Activated B cell treated with CpG ODN at 0.5 μM for 24 hours (primary cell): ENCODE data around the gene DCHS2. TPM values are rescaled to one million over a fixed set of nuclear protein-coding genes. Genes with fewer than 3 reads are reported as not detected.

ENCODE experiments used
- ATAC-seq: fragments of 200-7000 bp; cut with Tn5 transposase; one replicate; pipeline ENCODE4 v1.10.0; 2021; ENCODE audit warnings: low read depth, mild to moderate bottlenecking, moderate library complexity
- CTCF ChIA-PET: fragments of 350-600 bp; sonication (Branson Sonifier 250); formaldehyde crosslinking; loops from one replicate; lab custom pipeline; 2021; ENCODE audit warnings: antibody characterized with exemption; lab: Charles Lee
- POLR2A ChIA-PET: fragments of 350-600 bp; sonication (Branson Sonifier 250); formaldehyde crosslinking; loops from one replicate; lab custom pipeline; 2021; ENCODE audit warnings: antibody characterized with exemption; lab: Charles Lee
- DNase-seq: peaks from one replicate; pipeline ENCODE4 v3.0.0; 2022
- H3K27ac Mint-ChIP-seq: one replicate; pipeline ENCODE4 v1.8.0; 2020; ENCODE audit warnings: mixed read lengths
- H3K27me3 Mint-ChIP-seq: one replicate; pipeline ENCODE4 v1.8.0; 2021; ENCODE audit warnings: mixed read lengths
- H3K36me3 Mint-ChIP-seq: one replicate; pipeline ENCODE4 v1.8.0; 2021; ENCODE audit warnings: low read depth, mixed read lengths
- H3K4me1 Mint-ChIP-seq: one replicate; pipeline ENCODE4 v1.8.0; 2021; ENCODE audit warnings: mixed read lengths
- H3K4me3 Mint-ChIP-seq: one replicate; pipeline ENCODE4 v1.8.0; 2020; ENCODE audit warnings: mild to moderate bottlenecking, mixed read lengths
- H3K9me3 Mint-ChIP-seq: one replicate; pipeline ENCODE4 v1.8.0; 2020; ENCODE audit warnings: mixed read lengths
- intact Hi-C: fragments of 100-400 bp; cut with micrococcal nuclease; formaldehyde crosslinking; loops from one replicate; pipeline ENCODE4 v1.15.1; 2024
- total RNA-seq: library from RNA; stranded (reverse); gene quantifications from 2 replicates; pipeline ENCODE4 v1.2.3, GENCODE V29; 2022
- TF ChIP-seq, protein P1 (sequence below): fragments of 200-600 bp; IDR thresholded peaks from one replicate; pipeline ENCODE4 v1.8.0; 2022; ENCODE audit warnings: antibody characterized with exemption, mild to moderate bottlenecking

Gene DCHS2
- total RNA-seq, 1 donor from 2014 or later = 0.13 TPM

DNA sequence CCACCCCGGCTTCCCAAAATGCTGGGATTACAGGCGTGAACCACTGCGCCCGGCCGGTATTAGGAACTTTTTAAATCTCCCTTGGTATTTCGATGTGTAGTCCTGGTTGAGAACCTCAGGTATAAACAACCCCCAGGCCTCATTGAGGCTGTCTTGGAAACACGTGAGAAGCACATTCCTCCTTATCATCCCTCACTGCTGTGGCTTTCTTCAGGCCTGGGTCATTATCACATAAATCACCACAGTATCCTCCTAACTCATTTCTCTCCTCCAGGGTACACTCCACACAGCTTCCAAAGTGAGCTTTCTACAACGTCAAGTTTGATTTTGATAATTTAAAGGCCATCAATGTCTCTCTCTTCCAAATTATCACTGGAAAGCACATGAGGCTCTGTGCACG lies 198.2 kb downstream of the DCHS2 start:
- POLR2A ChIA-PET = no interaction called here
- Mint-ChIP-seq H3K27ac (no peak overlapping the region), H3K9me3 (no peaks in the 10 kb centered on the region), H3K4me1 (no peaks in the 10 kb centered on the region), H3K4me3 (no peak overlapping the region), H3K36me3 (no peaks in the 10 kb centered on the region), H3K27me3 (peaks cover 8% of the 10 kb centered on the region)
- CTCF ChIA-PET = no interaction called here
- intact Hi-C loops = no loop called here
- TF ChIP-seq, protein P1, sequence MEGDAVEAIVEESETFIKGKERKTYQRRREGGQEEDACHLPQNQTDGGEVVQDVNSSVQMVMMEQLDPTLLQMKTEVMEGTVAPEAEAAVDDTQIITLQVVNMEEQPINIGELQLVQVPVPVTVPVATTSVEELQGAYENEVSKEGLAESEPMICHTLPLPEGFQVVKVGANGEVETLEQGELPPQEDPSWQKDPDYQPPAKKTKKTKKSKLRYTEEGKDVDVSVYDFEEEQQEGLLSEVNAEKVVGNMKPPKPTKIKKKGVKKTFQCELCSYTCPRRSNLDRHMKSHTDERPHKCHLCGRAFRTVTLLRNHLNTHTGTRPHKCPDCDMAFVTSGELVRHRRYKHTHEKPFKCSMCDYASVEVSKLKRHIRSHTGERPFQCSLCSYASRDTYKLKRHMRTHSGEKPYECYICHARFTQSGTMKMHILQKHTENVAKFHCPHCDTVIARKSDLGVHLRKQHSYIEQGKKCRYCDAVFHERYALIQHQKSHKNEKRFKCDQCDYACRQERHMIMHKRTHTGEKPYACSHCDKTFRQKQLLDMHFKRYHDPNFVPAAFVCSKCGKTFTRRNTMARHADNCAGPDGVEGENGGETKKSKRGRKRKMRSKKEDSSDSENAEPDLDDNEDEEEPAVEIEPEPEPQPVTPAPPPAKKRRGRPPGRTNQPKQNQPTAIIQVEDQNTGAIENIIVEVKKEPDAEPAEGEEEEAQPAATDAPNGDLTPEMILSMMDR = no peak
- DNase-seq = no peak
- no peak for ATAC-seq

DNA sequence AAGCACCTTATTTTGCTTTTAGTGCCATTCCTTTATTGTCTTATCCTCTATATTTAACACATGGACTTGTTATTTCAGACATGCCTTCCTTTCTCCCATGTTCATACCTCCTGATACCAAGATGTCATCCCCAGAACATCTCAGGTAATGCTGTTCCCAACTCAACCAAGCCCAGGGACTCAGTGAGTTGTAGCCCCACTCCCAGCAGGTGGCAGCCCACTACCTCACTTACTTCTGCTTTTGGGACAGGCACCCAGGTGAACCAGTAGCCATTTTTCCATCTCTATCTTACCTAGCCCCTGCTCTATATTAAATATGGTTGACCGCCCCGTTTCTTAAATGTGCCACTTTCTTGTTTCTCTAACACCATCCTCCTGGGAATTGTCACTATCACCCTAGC lies 199.0 kb downstream of the DCHS2 start:
- H3K4me3 Mint-ChIP-seq = no peak overlapping the region
- H3K27me3 Mint-ChIP-seq = peaks cover 7% of the 10 kb centered on the region
- intact Hi-C loops = loop anchor here (1.0 kb wide), 1 partner anchor 214 kb away; no protein-coding TSS in a partner anchor
- DNase-seq (no peak), ATAC-seq (no peak)
- no peak overlapping the region for H3K27ac Mint-ChIP-seq
- CTCF ChIA-PET = no interaction called here
- no peaks in the 10 kb centered on the region for H3K36me3 Mint-ChIP-seq
- TF ChIP-seq, protein P1 = no peak
- H3K4me1 Mint-ChIP-seq = no peaks in the 10 kb centered on the region
- POLR2A ChIA-PET = no interaction called here
- no peaks in the 10 kb centered on the region for H3K9me3 Mint-ChIP-seq

DNA sequence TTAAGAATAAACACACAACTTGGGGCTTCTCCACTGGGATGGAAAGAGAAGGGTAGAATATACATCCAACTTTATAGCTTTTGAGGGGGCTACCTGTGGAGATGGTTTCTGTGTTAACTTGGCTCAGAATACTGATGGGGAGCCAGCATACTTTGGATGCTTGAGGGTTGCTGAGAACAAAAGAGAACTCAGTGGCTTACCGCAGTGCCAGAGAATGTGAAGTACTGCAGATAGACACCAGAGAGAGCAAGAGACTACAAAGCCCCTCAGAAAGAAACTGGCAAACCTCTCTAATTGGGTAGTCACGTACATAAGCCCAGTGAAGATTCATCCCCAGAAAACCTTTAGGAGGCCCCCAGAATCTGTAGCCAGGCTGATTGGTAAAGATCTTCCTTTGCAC lies 214.4 kb downstream of the DCHS2 start:
- no peaks in the 10 kb centered on the region for H3K36me3 Mint-ChIP-seq
- no peak overlapping the region for H3K4me3 Mint-ChIP-seq
- H3K4me1 Mint-ChIP-seq = no peaks in the 10 kb centered on the region
- ATAC-seq (no peak), DNase-seq (no peak)
- intact Hi-C loops = no loop called here
- H3K9me3 Mint-ChIP-seq = peaks cover 4% of the 10 kb centered on the region
- H3K27ac Mint-ChIP-seq = no peak overlapping the region
- TF ChIP-seq, protein P1 = no peak
- H3K27me3 Mint-ChIP-seq = peaks cover 14% of the 10 kb centered on the region
- POLR2A ChIA-PET = no interaction called here
- CTCF ChIA-PET = no interaction called here

DNA sequence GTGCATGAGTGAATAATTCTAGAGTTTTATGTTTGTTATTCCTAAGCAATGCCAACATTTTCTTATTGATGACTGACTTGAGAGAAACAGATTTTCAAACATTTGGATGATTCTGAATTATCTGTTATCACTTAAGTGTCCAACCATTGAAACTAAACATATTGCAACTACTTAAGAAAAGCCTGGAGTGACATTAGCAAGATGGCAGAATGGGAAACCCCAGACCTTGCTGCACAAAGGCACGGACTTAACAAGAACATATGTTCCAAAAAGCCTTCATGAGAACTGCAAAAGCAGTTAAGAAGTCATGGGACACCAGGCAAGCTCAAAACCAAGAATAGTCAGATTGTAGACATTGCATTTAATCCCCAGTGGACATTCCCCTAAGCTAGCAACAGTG lies 215.1 kb downstream of the DCHS2 start:
- peaks cover 14% of the 10 kb centered on the region for H3K27me3 Mint-ChIP-seq
- ChIA-PET CTCF (no interaction called here), POLR2A (no interaction called here)
- DNase-seq = no peak
- H3K36me3 Mint-ChIP-seq = no peaks in the 10 kb centered on the region
- TF ChIP-seq, protein P1 = no peak
- no peak for ATAC-seq
- intact Hi-C loops = no loop called here
- H3K27ac Mint-ChIP-seq = no peak overlapping the region
- peaks cover 4% of the 10 kb centered on the region for H3K9me3 Mint-ChIP-seq
- H3K4me3 Mint-ChIP-seq = no peak overlapping the region
- no peaks in the 10 kb centered on the region for H3K4me1 Mint-ChIP-seq

DNA sequence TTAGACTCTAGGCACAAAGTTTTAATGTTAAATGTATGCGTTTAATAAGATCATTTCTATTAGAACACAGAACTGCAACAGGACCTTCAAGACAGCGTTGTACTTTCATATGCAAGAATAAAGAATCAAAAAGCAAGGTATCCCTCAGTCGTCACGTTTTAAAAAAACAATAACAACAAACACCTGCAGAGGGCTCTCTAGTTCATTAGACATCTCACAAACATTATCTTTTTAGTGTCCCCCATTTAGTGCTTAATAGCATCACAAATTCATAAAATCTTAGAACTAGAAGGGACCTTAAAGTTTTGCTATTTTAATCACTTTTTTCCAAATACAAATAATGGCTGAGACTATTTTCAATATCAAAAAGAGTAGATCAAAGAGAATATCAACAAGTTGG lies 236.6 kb downstream of the DCHS2 start:
- Mint-ChIP-seq H3K36me3 (no peaks in the 10 kb centered on the region), H3K4me1 (no peaks in the 10 kb centered on the region), H3K4me3 (no peak overlapping the region), H3K9me3 (no peaks in the 10 kb centered on the region), H3K27me3 (peaks cover 3% of the 10 kb centered on the region), H3K27ac (no peak overlapping the region)
- POLR2A ChIA-PET = no interaction called here
- TF ChIP-seq, protein P1 = no peak
- intact Hi-C loops = no loop called here
- CTCF ChIA-PET = no interaction called here
- DNase-seq = no peak
- ATAC-seq = no peak
